GM12873 (cell line): ENCODE results near the gene PKP4.

Experiments
- CTCF ChIP-seq: IDR thresholded peaks from 2 replicates; pipeline ENCODE4 v1.5.1; 2012; ENCODE audit warnings: low read depth, mild to moderate bottlenecking, moderate library complexity, low read length, control low read depth; ENCODE audit not compliant: insufficient read depth; ENCODE audit errors: missing control alignments

PKP4 gene

DNA sequence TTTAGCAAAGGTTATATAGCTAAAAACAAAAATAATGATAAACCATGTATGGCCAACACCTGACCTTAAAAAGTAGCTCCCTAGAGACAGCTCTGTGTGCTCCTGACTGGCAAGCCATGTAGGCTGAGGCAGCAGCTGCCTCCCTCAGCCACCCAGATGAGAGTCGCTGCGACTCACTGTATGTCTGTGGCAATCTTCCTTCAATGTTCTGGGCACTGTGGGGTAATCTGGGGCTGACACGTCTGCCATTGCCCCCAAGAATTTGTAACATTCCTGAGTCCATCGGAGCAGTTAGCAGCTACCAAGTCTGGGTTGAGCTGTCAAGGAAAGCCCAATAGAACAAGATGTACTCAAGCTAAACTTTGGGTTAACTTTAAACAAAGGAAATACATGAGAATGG, 232.0 kb downstream of the PKP4 start:
- no peak for TF ChIP-seq CTCF

DNA sequence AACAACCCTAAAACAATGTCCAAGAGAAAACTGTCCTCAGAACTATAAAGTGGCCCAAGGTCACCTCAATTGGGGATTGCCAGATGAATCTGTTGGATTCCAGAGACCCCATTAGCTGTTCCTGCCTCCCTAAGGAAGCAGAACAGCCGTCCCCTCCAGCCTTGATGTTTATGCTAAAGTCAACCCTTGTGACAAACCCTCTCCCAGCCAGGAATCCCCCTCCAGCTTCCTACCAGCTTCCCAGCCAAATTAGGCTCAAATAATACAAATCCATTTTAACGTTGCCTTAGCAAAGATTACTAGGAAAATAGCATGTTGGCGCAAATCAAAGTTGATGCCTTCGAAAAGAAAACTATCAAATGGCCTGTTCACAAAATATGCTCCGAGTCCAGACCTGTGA, 232.6 kb downstream of the PKP4 start:
- no peak for TF ChIP-seq CTCF

GRCh38 chr2:158690823-158691222, 234.1 kb downstream of the PKP4 start:
- no peak for TF ChIP-seq CTCF

GRCh38 chr2:158691619-158692018, 234.9 kb downstream of the PKP4 start:
- TF ChIP-seq CTCF = no peak

DNA sequence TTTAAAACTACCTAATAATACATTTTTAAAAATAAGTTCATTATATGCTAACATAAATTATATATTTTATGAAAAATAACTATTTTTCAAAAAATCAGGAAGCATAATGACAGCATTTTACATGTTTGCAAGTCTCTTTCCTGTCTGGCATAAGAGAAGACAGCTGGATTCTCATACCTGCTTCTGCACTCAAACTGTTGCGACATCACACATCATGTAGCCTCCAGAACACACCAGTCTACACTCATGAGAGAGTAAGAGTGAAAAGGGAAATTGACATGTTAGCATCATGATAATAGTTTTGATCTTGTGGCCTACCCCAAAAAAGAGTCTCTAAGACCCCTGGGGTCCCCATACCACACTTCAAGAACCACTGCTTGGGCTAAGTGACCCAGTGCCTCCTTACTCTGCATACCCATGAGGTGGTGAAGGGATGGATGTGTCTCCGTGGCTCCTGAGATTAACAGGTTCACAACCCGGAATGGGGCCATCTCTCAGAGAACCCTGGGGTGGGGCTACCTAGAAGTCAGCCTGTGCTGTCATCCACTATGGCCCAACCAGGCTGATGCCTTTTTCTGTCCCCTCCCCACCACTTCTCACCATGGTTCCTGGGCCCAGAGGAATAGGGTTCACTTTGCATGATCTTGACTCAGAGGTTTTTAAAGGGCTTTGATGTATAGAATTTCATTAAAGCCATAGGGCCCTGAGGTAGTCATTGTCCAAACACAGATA, 235.8 kb downstream of the PKP4 start:
- TF ChIP-seq CTCF = no peak

- TF ChIP-seq CTCF = no peak
These were observed 236.7 kb downstream of the PKP4 start for GRCh38 chr2:158693476-158693875.

GRCh38 chr2:158695305-158695704, 238.6 kb downstream of the PKP4 start:
- no peak for TF ChIP-seq CTCF
